ENCODE measurements around the gene NELL2.

DNA sequence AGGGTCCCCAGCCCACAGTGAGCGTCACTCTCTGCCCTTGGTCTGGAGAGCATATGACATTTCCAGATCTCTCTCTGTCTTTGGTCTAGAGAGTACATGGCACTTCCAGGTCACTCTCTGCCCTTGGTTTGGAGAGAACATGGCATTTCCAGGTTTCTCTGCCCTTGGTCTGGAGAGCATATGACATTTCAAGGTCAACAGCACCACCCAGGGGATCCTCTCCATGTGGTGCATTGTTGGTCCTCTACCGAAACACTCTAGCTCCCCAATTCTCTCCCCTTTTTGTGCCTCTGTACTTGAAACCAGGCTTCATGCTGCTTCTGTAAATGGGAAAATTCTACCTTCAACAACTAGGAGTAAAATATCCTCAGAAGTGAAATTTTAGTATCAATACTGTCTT lies 399.4 kb downstream of the NELL2 start:
- TF ChIP-seq POLR2A (IDR thresholded peaks at IDR 0.05; ENCODE audit: low read length): no peak
- TF ChIP-seq, protein P1, sequence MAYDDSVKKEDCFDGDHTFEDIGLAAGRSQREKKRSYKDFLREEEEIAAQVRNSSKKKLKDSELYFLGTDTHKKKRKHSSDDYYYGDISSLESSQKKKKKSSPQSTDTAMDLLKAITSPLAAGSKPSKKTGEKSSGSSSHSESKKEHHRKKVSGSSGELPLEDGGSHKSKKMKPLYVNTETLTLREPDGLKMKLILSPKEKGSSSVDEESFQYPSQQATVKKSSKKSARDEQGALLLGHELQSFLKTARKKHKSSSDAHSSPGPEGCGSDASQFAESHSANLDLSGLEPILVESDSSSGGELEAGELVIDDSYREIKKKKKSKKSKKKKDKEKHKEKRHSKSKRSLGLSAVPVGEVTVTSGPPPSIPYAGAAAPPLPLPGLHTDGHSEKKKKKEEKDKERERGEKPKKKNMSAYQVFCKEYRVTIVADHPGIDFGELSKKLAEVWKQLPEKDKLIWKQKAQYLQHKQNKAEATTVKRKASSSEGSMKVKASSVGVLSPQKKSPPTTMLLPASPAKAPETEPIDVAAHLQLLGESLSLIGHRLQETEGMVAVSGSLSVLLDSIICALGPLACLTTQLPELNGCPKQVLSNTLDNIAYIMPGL (CRISPR knock-in tag; IDR thresholded peaks at IDR 0.05; ENCODE audit: borderline replicate concordance): no peak
- TF ChIP-seq CEBPB (IDR thresholded peaks at IDR 0.05): no peak

Data from A549 (cell line).